ENCODE measurements around the gene LSM2. TPM values are rescaled to one million over a fixed set of nuclear protein-coding genes. Genes with fewer than 3 reads are reported as not detected.

The LSM2 gene
- total RNA-seq, 4 donors from 2014 or later: 25.1 to 43.7 (median 32.9) TPM

- no peak for TF ChIP-seq POLR2A (IDR thresholded peaks at IDR 0.05)
- TF ChIP-seq CTCF (IDR thresholded peaks at IDR 0.05 in 4 of 5, conservative IDR thresholded peaks at IDR 0.05 in 1 of 5): no peak
- Histone ChIP-seq H3K36me3 (peaks cover 0 to 42% of the 10 kb centered on the region in 2 donors), H3K4me3 (peak overlapping the region in 1 of 4 donors; percentile 95), H3K9me3 (no peaks in the 10 kb centered on the region), H3K4me1 (peaks cover 30 to 37% of the 10 kb centered on the region in 2 donors), H3K27me3 (no peaks in the 10 kb centered on the region), H3K27ac (peak overlapping the region; percentile 87 to 97 (median 92))
- in situ Hi-C loops (cut with MboI; ENCODE audit: low sequenced_read_pairs in 4 of 4) (loop anchor here in 2 of 4 donors (10.0 kb wide), 3 partner anchors 63 to 163 kb away; partner anchors contain the start of genes VWA7 (in 2 of the 2) and LY6G5C (in 1 of the 2)), intact Hi-C loops (cut with DNase I; ENCODE audit: low total_unique reads) (loop anchor here (10.0 kb wide), 1 partner anchor 293 kb away; the partner anchor contains the start of genes ATP6V1G2, DDX39B and NFKBIL1)
- DNase-seq: no peak
- no peak for ATAC-seq
Observed at GRCh38 chr6:31837369-31838113, 30.8 kb upstream of the LSM2 start.

DNA sequence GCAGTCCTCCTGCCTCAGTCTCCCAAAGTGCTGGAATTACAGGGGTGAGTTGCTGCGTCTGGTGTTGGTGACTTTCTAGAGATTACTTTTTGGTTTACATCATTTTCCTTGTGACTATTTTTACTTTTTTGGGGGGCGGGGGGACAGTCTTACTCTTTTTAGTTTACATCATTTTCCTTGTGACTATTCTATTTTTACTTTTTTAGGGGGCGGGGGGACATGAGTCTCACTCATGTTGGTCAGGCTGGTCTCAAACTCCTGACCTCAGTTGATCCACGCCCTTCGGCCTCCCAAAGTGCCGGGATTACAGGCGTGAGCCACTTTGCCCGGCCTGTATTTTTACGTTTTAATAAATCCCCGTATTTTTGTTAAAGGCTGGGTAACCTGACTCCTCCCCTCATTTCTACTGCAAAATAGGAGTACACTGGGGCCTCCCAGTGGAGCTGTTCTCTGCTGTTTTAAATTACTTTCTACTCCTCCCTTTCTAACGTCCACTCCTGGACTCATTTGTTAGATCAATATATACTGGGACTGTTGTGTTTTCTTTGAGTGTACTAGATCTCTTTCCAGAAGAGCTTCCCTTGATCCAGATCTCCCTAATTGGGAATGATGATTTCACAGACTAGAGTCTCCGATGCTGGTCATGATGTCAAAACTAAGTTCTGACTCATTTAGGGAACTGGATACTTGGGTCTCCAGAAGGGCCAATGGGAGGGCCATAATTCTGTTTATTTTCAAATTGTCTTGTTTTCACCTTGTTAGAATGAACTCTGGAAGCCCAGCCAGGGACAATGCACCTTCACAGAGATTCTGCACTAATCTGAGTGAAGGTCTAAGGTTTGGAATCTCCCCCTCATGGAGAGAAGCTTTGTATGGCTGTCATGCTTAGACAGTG, 30.0 kb upstream of the LSM2 start:
- ATAC-seq (peak in 1 of 2 donors; percentile 40), DNase-seq (no peak)
- Histone ChIP-seq H3K4me3 (peak overlapping the region; percentile 68 to 96 (median 84)), H3K27ac (peak overlapping the region; percentile 87 to 97 (median 92)), H3K27me3 (no peaks in the 10 kb centered on the region), H3K9me3 (no peaks in the 10 kb centered on the region), H3K4me1 (peaks cover 30 to 38% of the 10 kb centered on the region in 2 donors), H3K36me3 (peaks cover 0 to 42% of the 10 kb centered on the region in 2 donors)
- in situ Hi-C loops (cut with MboI; ENCODE audit: low sequenced_read_pairs in 4 of 4) (loop anchor here in 2 of 4 donors (10.0 kb wide), 3 partner anchors 62 to 162 kb away; partner anchors contain the start of genes VWA7 (in 2 of the 2) and LY6G5C (in 1 of the 2)), intact Hi-C loops (cut with DNase I; ENCODE audit: low total_unique reads) (loop anchor here (10.0 kb wide), 1 partner anchor 292 kb away; the partner anchor contains the start of genes ATP6V1G2, DDX39B and NFKBIL1)
- TF ChIP-seq CTCF (IDR thresholded peaks at IDR 0.05 in 4 of 5, conservative IDR thresholded peaks at IDR 0.05 in 1 of 5) (no peak), POLR2A (IDR thresholded peaks at IDR 0.05) (no peak)

GRCh38 chr6:31836047-31836473, 29.3 kb upstream of the LSM2 start:
- H3K36me3 ChIP-seq: peaks cover 0 to 41% of the 10 kb centered on the region in 2 donors

More at GRCh38 chr6:31836047-31836473, 29.3 kb upstream of the LSM2 start:
- Histone ChIP-seq H3K27me3 (no peaks in the 10 kb centered on the region), H3K4me3 (peak overlapping the region; percentile 68 to 96 (median 84)), H3K4me1 (peaks cover 36 to 44% of the 10 kb centered on the region in 2 donors), H3K9me3 (no peaks in the 10 kb centered on the region), H3K27ac (peak overlapping the region; percentile 87 to 97 (median 92))
- no peak for DNase-seq
- intact Hi-C loops (cut with DNase I; ENCODE audit: low total_unique reads) (loop anchor here (10.0 kb wide), 1 partner anchor 291 kb away; the partner anchor contains the start of genes ATP6V1G2, DDX39B and NFKBIL1), in situ Hi-C loops (cut with MboI; ENCODE audit: low sequenced_read_pairs in 4 of 4) (loop anchor here in 2 of 4 donors (10.0 kb wide), 3 partner anchors 61 to 161 kb away; partner anchors contain the start of genes VWA7 (in 2 of the 2) and LY6G5C (in 1 of the 2))
- TF ChIP-seq CTCF (IDR thresholded peaks at IDR 0.05 in 4 of 5, conservative IDR thresholded peaks at IDR 0.05 in 1 of 5): no peak
- no peak for TF ChIP-seq POLR2A (IDR thresholded peaks at IDR 0.05)
- no peak for ATAC-seq

Measured in gastrocnemius medialis (tissue), 4 donors.